H1 (cell line): ENCODE data around the gene ARHGAP10. TPM values are rescaled to one million over a fixed set of nuclear protein-coding genes. Genes with fewer than 3 reads are reported as not detected.

Source experiments
- CEBPB ChIP-seq: IDR thresholded peaks from 2 replicates; pipeline ENCODE4 v1.6.1; 2012; ENCODE audit warnings: low read depth, low read length
- KDM1A ChIP-seq: fragments of 200-600, 300-600 bp; sonication (generic); IDR thresholded peaks from 2 replicates; pipeline ENCODE4 v1.7.1; 2016; ENCODE audit warnings: mild to moderate bottlenecking, low read length, borderline replicate concordance
- polyA plus RNA-seq, 7 experiments: library from polyadenylated mRNA; depleted of rRNA in 3 of 7; stranded (reverse) in 5 of 7; unstranded in 2 of 7; fragments of >200 nt in 5 of 7; fragments of 200-250 nt in 2 of 7; gene quantifications; 1 replicate in 5 of 7; 2 replicates in 1 of 7; 4 replicates in 1 of 7; pipeline versions ENCODE4 v1.2.1 to v1.2.3, GENCODE V29; 2011 to 2013; ENCODE audit warnings: missing spikeins in 2 of 7, mixed read lengths in 2 of 7
- total RNA-seq: library from RNA; stranded (reverse); fragmentation: NEBNext Ultra II Directional; extraction: Animal tissue kit (Norgen Biotek cat#: 25700); gene quantifications from 2 replicates; pipeline ENCODE4 v1.2.1, GENCODE V29; 2021

ARHGAP10 gene
- total and polyA plus RNA-seq, 2 of the 8 experiments (the other 6 are each of a cell fraction or from before 2014, with no cell fraction given), result 3.7 to 6.1 TPM

GRCh38 chr4:147866532-147867271, 134.8 kb downstream of the ARHGAP10 start (continued):
- TF ChIP-seq CEBPB (no peak), KDM1A (no peak)
